Breast epithelium (tissue), 3 donors: ENCODE results near the gene ZSCAN5C.

Experiments used
- POLR2A ChIP-seq: fragments of 450-650 bp; IDR thresholded peaks from one replicate; pipeline ENCODE4 v1.6.1; 2016; ENCODE audit warnings: antibody characterized with exemption, mild to moderate bottlenecking, moderate library complexity
- POLR2AphosphoS5 ChIP-seq, 3 donors: sonication (generic); formaldehyde crosslinking; IDR thresholded peaks; one replicate each; pipeline ENCODE4 v1.6.1; 2017; ENCODE audit warnings: antibody characterized with exemption in 3 of 3
- TF ChIP-seq, protein P1 (sequence below), 3 donors: fragments of 450-650 bp; IDR thresholded peaks; one replicate each; pipeline ENCODE4 v1.5.1; 2016 to 2017; ENCODE audit warnings: antibody characterized with exemption in 3 of 3, mild to moderate bottlenecking in 3 of 3, moderate library complexity in 3 of 3

DNA sequence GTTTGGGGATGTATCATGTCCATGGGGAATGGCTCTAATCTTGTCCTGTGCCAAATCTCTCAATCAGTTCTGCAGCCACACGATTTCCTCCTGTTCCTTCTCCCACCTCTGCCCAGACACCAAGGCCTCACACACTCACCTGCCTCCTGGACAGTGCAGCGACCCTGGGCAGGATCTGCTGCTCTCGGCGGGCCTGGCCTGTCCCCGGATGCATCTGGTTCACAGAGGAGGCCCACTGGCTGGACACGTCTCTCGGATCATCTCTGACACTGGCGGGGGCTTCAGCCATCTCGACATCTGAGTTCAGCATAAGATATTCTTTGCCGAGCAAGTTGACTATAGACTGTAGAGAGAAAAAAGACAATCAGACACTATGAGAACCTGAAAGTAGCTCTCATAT, 10.4 kb upstream of the ZSCAN5C start:
- TF ChIP-seq, protein P1, sequence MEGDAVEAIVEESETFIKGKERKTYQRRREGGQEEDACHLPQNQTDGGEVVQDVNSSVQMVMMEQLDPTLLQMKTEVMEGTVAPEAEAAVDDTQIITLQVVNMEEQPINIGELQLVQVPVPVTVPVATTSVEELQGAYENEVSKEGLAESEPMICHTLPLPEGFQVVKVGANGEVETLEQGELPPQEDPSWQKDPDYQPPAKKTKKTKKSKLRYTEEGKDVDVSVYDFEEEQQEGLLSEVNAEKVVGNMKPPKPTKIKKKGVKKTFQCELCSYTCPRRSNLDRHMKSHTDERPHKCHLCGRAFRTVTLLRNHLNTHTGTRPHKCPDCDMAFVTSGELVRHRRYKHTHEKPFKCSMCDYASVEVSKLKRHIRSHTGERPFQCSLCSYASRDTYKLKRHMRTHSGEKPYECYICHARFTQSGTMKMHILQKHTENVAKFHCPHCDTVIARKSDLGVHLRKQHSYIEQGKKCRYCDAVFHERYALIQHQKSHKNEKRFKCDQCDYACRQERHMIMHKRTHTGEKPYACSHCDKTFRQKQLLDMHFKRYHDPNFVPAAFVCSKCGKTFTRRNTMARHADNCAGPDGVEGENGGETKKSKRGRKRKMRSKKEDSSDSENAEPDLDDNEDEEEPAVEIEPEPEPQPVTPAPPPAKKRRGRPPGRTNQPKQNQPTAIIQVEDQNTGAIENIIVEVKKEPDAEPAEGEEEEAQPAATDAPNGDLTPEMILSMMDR (IDR thresholded peaks at IDR 0.05) = no peak
- TF ChIP-seq POLR2A (no peak), POLR2AphosphoS5 (IDR thresholded peaks at IDR 0.05) (no peak)
